Nephron progenitor cell (in vitro differentiated cells): Measurements from ENCODE around the gene CD52.
A peak's percentile ranks its signal among the peaks of the same experiment; 100 is the strongest.

Source experiments
- DNase-seq: peaks from one replicate; pipeline ENCODE4 v3.0.0; 2021
- H3K27ac Mint-ChIP-seq: 2 replicates; pipeline ENCODE4 v1.8.0; 2021; ENCODE audit warnings: mild to moderate bottlenecking, moderate library complexity, mixed read lengths
- H3K27me3 Mint-ChIP-seq: 2 replicates; pipeline ENCODE4 v1.8.0; 2021; ENCODE audit warnings: mild to moderate bottlenecking, low read depth, mixed read lengths; ENCODE audit not compliant: poor library complexity
- H3K36me3 Mint-ChIP-seq: 2 replicates; pipeline ENCODE4 v1.8.0; 2021; ENCODE audit warnings: low read depth, mixed read lengths
- H3K4me1 Mint-ChIP-seq: 2 replicates; pipeline ENCODE4 v1.8.0; 2021; ENCODE audit warnings: mixed read lengths
- H3K4me3 Mint-ChIP-seq: 2 replicates; pipeline ENCODE4 v1.8.0; 2021; ENCODE audit warnings: mild to moderate bottlenecking, moderate library complexity, mixed read lengths
- H3K9me3 Mint-ChIP-seq: 2 replicates; pipeline ENCODE4 v1.8.0; 2021; ENCODE audit warnings: mild to moderate bottlenecking, moderate library complexity, mixed read lengths
- CTCF ChIP-seq: fragments of 200-600 bp; sonication (generic); IDR thresholded peaks from 2 replicates; pipeline ENCODE4 v1.5.0; 2021; ENCODE audit warnings: antibody characterized with exemption

Gene CD52

GRCh38 chr1:26279456-26280332 is 38.1 kb upstream of the CD52 start, which contains the start of gene SH3BGRL3:
Gene SH3BGRL3 (plus strand): TSS chr1:26280086. CDS start chr1:26280156, 70 bp downstream.
- DNase-seq: peak; percentile 86
- Mint-ChIP-seq H3K9me3 (no peaks in the 10 kb centered on the region), H3K4me1 (peaks cover 79% of the 10 kb centered on the region), H3K4me3 (peak within 1 kb of the TSS; percentile 85), H3K36me3 (peaks cover 35% of the 10 kb centered on the region), H3K27ac (peak within 1 kb of the TSS; percentile 94), H3K27me3 (peaks cover 5% of the 10 kb centered on the region)
- TF ChIP-seq CTCF: no peak

GRCh38 chr1:26280333-26281042 is 37.3 kb upstream of the CD52 start:
- TF ChIP-seq CTCF: no peak
- Mint-ChIP-seq H3K27me3 (peaks cover 5% of the 10 kb centered on the region), H3K9me3 (no peaks in the 10 kb centered on the region), H3K36me3 (peaks cover 33% of the 10 kb centered on the region), H3K27ac (no peak overlapping the region), H3K4me3 (peak overlapping the region; percentile 85), H3K4me1 (peaks cover 84% of the 10 kb centered on the region)
- no peak for DNase-seq

GRCh38 chr1:26281091-26281958 is 36.4 kb upstream of the CD52 start:
- TF ChIP-seq CTCF: no peak
- Mint-ChIP-seq H3K36me3 (peaks cover 24% of the 10 kb centered on the region), H3K4me3 (peak overlapping the region; percentile 85), H3K27ac (peak overlapping the region; percentile 94), H3K4me1 (peaks cover 76% of the 10 kb centered on the region), H3K9me3 (no peaks in the 10 kb centered on the region), H3K27me3 (peaks cover 5% of the 10 kb centered on the region)
- no peak for DNase-seq

GRCh38 chr1:26281971-26282370 is 35.8 kb upstream of the CD52 start:
- peak overlapping the region; percentile 94 for H3K27ac Mint-ChIP-seq
- H3K9me3 Mint-ChIP-seq: no peaks in the 10 kb centered on the region

More at GRCh38 chr1:26281971-26282370, 35.8 kb upstream of the CD52 start:
- H3K27me3 Mint-ChIP-seq: peaks cover 5% of the 10 kb centered on the region
- H3K4me3 Mint-ChIP-seq: peak overlapping the region; percentile 85
- TF ChIP-seq CTCF: no peak
- peaks cover 72% of the 10 kb centered on the region for H3K4me1 Mint-ChIP-seq
- DNase-seq: peak; percentile 82
- peaks cover 18% of the 10 kb centered on the region for H3K36me3 Mint-ChIP-seq
